Measurements from ENCODE around the gene SLC22A4.

SLC22A4 gene

DNA sequence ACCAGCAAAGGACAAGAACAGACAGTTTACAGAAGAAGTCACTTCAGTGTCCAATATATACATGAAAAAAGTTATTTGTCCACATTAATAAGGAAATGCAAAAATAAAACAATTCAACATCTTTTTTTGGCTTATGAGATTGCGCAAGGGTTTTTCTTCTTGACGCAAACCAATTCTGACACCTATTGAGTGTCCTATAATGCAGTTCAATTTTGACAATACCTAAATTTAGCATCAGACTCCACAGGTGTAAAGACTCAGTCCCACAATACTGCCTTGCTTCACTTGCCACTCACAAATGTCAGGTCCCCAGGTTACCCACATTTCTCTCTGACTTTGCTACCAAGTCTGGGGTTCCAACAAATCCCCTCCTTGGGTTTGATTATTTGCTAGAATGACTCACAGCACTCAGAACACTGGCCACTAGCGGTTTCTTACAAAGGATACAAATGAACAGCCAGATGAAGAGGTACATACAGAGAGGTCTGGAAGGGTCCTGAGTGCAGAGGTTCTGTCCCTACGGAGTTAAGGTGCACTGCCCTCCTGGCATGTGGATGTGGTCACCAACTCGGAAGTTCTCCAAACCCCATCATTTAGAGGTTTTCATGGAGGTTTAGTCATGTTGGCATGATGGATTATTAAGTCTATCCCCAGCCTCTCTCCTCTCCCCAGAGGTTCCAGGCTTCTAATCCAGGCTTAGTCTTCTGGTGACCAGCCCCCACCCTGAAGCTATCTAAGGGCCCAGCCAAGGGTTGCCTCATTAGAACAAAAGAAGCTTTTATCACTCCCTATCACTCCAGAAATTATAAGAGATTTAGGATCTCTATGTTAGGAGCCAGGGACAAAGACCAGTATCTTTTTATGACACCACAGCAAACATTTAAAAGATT, 48.3 kb downstream of the SLC22A4 start:
- no peak for DNase-seq (ENCODE audit: low spot score)

DNA sequence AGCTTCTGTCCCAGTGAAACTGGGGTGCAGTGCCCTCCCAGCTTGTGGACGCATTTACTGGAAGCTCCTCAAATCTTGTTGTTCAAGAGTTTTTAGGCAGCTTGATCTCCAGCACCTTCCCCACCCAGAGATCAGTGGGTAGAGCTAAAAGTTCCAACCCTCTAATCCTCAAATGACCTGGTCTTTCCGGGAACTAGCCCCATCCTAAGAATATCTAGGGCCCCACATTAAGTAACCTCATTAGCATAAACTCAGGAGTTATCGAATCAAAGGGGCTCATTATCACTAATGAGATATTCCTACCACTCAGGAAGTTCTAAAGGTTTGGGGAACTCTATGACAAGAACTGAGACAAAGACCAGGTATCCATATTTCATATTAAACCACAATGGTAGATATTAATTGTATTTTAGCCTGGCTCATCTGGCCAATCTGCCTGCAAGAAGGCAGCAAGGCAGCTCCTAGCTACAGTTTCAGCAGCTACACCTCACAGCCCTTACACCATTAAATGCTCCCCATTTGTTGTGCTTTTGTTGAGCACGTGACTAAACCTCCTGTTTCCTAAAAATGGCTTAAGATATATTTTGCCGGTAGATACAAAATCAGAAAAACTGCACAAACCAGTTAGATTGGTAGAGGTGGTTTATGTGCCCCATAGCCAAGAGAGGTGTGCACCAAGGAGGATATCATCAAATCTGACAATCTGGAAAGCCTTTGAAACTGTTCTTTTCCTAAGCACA, 50.8 kb downstream of the SLC22A4 start:
- DNase-seq (ENCODE audit: low spot score): no peak

DNA sequence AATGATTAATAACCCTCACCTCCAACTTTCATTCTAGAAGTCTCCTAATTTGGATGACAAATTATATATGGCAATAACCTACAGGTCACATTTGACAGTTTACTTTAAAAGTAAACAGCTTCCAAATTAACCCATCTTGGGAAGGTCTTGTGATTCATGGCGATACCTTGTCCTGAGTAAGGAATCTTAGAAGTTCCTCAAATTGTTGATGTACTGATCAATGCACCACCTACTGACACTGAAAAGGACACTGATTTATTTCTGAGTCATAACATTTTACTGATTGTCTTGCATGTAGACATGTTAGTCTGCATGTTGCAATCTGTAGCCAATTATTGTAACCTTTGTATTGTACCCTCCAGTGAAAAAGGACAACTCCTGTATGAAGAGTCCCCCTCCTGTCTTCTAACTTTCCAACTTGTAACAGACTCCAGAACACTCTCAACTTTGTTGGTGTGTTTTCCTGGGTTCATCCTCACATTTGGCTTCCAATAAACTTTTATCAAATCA, 59.3 kb downstream of the SLC22A4 start:
- DNase-seq (ENCODE audit: low spot score): no peak

DNA sequence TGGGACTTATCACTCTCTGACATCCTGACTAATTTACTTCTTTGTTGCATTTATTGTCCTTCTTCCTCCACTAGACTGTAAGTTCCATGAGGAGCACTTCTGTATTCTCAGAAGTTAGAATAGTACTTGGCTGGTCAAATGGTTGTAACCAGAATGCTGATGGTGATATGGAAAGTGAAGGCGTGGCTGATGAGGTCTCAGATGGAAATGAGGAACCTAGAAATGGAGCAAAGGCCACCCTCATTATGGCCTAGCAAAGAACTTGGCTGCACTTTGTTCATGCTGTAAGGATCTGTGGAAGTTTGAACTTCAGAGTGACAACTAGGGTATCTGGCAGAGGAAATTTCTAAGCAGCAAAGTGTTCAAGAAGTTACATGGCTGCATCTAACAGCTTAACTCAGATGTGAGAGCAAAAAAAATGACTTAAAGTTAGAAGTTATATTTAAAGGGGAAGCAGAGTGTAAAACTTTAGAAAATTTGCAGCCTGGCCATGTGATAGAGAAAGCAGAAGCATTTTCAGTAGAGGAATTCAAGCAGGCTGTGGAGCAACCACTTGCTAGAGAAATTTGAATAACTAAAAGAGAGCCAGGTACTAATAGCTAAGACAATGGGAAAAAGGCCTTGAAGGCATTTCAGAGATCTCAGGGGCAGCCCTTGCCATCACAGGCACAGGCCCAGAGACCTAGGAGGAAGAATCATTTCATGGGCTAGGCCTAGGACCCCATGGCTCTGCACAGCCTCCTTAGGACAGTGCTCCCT, 60.4 kb downstream of the SLC22A4 start:
- DNase-seq (ENCODE audit: low spot score): no peak

DNA sequence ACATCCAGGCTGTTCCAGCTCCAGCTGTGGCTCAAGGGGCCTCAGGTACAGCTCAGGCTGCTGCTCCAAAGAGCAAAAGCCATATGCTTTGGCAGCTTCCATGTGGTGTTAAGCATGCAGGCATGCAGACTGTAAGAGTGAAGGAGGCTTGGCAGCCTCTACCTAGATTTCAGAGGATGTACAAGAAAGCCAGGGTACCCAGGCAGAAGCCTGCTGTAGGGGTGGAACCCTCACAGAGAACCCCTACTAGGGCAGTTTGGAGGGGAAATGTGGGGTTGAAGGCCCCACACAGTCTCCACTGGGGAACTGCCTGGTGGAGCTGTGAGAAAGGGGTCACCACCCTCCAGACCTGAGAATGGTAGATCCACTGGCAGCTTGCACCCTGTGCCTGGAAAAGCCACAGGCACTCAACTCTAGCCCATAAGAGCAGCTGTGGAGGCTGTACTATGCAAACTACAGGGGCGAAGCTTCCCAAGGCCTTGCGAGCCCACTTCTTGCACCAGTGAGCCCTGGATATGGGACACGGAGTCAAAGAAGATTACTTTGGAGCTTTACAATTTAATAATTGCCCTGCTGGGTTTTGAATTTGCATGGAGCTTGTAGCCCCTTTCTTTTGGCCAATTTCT, 61.1 kb downstream of the SLC22A4 start:
- DNase-seq (ENCODE audit: low spot score): no peak

DNA sequence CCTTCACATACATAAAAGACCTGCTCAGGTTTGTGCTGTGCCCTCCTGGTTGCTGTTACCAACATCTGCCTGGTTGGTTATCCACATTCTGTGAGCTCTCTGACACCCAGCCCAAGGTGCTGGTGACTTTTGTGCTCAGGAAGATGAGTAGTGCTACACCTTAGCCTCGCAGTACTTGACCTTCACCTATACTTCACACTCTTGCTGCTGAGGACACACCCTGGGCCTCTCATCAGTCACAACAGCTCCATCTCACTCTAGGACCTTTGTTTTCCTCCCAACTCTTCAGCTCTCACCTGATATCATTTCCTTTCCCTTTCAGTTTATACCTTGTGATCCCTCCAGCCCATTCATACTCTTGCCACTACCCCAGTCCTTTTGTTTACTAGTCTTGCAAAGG, 64.6 kb downstream of the SLC22A4 start:
- no peak for DNase-seq (ENCODE audit: low spot score)

DNA sequence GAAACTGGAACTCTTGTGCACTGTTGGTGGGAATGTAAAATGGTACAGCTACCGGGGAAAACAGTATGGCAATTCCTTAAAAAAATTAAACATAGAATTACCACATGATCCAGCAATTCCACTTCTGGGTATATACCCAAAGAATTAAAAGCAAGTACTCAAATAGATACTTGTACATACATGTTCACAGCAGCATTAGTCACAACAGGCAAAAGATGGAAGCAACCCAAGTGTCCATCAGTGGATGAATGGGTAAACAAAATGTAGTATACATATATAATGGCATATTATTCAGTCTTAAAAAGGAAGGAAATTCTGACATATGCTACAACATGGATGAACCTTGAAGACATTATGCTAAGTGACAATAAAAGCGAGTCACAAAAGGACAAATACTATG, 67.9 kb downstream of the SLC22A4 start:
- no peak for DNase-seq (ENCODE audit: low spot score)

DNA sequence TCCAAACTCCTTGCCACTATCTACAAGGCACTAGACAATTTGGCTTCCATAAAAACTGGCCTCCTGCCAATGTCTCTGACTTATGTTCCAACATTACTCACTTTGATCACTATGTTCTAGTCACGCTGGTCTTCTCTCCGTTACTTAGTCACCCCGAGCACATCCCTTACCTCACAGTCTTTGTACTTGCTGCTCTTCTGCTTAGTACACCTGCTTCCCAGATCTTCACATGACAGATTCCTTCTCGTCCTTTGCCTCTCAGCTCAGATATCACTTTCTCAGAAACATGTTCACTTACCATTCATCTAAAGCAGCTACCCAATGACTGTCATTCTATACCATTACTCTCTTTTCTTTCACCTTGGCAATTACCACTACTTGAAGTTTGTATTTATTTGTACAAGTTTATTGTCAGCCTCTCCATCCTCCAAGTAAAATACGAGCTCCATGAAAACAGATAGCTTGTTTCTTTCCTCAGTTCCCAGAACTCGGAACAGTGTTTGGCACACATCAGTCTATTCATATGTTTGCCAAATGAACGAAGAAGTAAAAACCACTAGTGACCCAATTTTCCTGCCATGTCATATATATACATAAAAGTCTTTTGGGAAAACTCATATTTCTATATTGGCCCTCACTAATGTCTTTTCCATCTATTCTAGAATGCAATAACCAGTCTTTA, 69.4 kb downstream of the SLC22A4 start:
- DNase-seq (ENCODE audit: low spot score): no peak

DNA sequence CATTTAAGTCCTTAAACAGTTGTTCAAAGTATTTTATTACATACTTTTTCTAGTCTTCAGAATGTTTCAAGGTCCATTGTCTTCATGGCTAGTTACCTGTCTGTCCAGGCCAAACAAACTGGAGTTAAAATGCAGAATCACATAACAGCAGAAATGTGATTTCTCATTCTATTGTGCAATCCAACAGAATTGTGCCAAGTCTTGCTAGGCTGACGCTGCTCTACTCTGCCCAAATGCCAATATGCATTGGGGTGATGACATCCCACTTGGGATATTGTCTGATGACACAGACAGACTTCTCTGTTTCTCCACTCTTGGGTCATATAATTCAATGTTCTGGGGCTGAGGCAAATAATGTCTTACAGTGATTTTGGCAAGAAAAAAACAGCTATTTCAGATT, 70.1 kb downstream of the SLC22A4 start:
- no peak for DNase-seq (ENCODE audit: low spot score)

DNA sequence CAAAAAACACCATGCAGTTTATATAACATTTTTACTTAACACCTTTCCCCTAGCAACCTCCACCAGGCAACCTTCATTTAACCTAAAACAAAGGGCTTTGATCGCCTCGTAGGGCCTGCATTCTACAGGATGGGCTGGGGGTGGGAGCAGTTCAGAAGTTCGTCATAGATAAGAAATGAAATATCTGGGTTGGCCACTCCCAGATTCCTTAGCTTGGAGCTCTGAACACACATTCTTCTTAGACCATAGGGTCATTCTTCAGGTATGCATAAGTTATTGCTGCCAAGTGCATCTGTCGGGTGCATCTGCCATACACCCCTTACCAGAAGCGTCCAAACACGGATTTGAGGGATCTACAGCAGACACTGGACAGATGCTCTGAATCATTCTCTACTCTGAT, 71.0 kb downstream of the SLC22A4 start:
- DNase-seq (ENCODE audit: low spot score): no peak

DNA sequence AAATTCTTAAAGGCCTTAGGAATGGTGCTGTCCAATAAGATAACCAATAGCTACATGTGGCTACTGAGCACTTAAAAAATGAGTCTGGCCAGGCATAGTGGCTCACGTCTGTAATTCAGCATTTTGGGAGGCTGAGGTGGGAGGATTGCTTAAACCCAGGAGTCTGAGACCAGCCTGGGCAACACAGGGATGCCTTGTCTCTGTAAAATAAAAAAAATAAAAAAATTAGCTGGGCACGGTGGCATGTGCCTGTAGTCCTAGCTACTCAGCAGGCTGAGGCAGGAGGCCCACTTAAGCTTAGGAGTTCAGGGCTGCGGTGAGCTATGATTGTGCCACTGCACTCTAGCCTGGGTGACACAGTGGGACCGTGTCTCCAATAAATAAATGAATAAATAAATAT, 74.0 kb downstream of the SLC22A4 start:
- no peak for DNase-seq (ENCODE audit: low spot score)

DNA sequence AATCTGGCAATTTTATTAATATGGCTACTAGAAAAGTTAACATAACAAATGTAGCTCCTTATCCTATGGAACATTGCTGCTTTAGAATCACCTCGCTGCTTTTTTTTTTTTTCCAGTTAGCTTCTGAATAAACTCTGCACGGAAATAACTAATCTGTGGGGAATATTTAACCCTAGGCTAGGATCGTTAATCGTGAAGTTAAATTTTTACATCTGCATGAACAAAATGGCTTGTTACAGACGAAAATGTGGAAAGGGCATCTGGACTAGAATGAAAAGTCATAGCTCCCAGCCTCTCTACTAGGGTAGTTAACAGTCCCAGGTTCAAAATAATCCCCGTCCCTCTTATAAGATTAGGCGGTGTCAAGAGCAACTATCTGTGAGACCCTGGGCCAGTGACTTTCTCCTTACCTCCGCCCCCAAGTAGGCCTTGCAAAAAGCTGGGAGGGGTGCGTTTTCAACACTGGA, 74.8 kb downstream of the SLC22A4 start:
- DNase-seq (ENCODE audit: low spot score): no peak

DNA sequence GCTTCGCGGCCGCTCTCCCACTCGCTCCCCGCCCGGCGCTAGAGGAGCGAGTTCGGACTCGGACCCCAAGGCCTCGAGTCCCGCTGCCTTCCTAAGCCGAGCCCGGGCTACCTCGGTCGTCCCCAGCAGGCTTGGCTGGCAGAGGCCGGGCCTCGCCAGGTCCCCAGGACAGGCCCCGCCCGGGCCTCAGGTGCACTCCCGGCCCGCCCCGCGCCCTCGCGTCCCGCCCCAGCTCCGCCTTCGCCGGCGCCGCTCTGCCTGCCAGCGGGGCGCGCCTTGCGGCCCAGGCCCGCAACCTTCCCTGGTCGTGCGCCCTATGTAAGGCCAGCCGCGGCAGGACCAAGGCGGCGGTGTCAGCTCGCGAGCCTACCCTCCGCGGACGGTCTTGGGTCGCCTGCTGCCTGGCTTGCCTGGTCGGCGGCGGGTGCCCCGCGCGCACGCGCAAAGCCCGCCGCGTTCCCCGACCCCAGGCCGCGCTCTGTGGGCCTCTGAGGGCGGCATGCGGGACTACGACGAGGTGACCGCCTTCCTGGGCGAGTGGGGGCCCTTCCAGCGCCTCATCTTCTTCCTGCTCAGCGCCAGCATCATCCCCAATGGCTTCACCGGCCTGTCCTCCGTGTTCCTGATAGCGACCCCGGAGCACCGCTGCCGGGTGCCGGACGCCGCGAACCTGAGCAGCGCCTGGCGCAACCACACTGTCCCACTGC, 75.4 kb downstream of the SLC22A4 start, which contains the start of gene SLC22A5:
Gene SLC22A5, plus strand, starts transcription at position 237 of the 707 bp plus-strand sequence. Its CDS starts 263 bp downstream, at position 500.
- DNase-seq (ENCODE audit: low spot score): peak; percentile 71

DNA sequence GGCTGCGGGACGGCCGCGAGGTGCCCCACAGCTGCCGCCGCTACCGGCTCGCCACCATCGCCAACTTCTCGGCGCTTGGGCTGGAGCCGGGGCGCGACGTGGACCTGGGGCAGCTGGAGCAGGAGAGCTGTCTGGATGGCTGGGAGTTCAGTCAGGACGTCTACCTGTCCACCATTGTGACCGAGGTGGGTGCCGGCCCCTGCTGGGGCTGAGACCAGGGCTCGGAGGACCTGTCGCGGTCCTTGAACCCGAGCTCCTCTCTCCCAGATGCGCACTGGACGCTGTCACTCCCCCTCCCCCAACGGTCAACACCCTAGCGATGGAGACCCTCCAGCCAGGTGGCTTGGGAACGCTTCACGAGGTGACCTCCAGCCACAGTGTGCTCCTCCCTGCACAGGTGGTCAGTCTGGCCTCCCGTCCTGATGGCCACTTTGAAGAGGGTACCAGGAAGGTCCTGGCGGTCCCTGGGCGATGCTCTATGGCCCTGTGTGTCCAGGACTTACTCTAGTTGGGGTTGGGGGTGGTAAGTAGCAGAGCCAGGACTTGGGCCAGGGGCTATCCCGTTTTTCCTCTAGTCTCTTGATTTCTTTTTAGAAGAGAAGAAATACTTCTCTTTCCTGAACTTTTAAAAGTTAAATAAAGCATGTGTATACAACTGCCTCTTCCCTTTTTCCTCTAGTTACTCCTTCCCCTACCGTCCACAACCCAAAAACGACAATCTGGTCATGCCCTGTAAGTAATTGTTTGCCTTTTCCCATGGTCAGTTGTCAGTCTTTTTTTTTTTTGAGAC, 76.2 kb downstream of the SLC22A4 start:
- no peak for DNase-seq (ENCODE audit: low spot score)

DNA sequence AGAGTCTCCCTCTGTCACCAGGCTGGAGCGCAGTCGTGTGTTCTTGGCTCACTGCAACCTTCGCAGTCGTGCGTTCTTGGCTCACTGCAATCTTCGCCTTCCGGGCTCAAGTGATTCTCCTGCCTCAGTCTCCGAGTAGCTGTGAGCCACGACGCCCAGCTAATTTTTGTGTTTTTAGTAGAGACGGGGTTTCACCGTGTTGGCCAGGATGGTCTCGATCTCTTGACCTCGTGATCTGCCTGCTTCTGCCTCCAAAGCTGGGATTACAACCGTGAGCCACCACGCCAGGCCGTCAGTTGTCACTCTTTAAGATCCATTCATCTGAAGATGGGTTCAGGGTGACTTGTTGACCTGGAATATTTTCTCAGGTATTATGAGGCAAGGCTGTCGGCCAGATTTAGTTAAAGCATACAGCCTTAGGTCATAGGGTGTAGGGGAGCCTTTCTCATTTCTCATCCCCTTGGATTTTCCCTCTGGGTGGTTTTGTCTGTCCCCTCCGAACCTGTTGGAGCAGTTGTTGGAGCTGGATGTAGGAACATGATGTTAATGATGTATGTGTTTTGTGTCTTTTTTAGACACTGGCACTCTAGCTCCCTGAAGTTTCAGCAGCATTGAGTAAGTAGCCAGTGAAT, 76.9 kb downstream of the SLC22A4 start:
- no peak for DNase-seq (ENCODE audit: low spot score)

DNA sequence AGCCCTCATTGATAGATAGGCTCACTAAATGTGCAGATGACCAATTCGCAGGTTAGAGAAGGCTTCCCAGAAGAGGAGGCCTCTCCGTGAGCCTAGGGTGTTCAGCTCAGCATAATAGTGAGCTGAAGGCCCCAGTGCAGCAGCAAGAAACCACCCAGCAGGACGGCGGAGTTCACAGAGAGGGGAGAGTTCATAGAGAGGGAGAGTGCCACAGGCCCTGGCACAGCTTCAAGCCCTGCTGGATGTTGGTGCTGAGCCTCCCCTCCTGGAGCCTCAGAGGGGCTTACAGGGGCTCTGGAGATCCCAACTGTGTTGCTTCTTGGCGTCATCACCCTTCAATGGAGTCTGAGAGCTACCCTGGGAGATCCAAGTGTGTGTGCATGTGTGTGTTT, 77.4 kb downstream of the SLC22A4 start:
- DNase-seq (ENCODE audit: low spot score): no peak

DNA sequence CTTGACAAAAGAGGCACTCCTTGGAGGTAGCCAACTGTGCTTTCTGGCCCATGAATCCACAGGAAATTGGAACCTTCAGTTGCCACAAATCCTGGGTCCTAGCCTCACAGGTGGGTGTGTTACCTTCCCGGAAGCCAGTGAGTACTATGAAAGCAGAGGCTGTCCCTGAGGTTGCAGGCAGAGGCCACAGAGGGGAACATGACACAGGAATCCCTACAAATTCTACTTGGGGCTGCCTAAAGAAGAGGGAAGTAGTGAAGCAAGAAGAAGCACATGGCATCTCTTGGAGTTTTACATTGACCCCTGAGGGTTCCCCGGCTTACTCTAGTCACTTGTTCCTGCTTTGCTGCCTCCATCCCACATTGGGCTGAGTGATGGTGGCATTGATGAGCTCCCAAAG, 77.9 kb downstream of the SLC22A4 start:
- no peak for DNase-seq (ENCODE audit: low spot score)

DNA sequence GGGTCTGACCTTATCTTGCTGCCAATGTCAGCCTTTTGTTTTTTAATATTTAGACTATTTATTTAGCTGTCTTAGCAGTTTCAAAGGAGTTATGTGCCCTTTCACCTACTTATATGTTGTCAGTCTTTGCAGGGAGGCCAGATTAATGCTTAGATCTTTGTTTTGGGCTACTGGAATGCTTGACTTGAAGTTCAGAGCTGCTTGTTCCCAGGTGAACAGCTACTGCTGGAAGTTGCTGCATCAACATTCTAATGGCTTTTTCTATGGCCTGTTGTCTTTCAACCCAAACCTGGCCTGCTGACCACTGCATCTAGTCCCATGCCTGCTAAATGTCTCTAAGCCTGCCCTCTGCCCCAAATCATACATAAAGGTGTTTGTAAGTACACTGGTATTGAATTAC, 78.3 kb downstream of the SLC22A4 start:
- DNase-seq (ENCODE audit: low spot score): no peak

DNA sequence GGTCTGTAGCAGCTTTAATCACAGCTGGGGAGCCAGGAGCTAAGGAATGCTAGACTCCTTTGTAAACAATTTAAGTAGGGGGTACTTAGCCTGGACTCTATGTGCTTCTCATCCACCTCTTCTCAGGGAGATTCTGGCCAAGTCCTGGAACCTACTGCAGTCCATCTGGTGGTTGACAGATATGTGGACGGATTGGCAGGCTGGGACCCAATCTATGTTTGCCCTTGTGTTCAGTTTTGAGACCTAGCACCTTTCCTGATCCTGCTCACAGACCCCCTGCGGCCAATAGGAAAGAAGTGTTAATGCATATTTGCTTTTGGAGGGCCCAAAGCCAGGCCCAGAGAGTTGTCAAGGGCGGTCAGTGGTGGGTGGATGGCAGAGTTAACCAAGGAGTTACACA, 81.8 kb downstream of the SLC22A4 start:
- no peak for DNase-seq (ENCODE audit: low spot score)
